Activated T-helper 9 cell treated with anti-CD3 and anti-CD28 coated beads, Interleukin-2, amount 50 U/mL, for 16 hours (primary cell): ENCODE data around the gene SLC38A10.

Source experiments
- DNase-seq: peaks from one replicate; pipeline ENCODE4 v3.0.0-alpha.2; 2020; ENCODE audit warnings: low read depth

SLC38A10 gene

DNA sequence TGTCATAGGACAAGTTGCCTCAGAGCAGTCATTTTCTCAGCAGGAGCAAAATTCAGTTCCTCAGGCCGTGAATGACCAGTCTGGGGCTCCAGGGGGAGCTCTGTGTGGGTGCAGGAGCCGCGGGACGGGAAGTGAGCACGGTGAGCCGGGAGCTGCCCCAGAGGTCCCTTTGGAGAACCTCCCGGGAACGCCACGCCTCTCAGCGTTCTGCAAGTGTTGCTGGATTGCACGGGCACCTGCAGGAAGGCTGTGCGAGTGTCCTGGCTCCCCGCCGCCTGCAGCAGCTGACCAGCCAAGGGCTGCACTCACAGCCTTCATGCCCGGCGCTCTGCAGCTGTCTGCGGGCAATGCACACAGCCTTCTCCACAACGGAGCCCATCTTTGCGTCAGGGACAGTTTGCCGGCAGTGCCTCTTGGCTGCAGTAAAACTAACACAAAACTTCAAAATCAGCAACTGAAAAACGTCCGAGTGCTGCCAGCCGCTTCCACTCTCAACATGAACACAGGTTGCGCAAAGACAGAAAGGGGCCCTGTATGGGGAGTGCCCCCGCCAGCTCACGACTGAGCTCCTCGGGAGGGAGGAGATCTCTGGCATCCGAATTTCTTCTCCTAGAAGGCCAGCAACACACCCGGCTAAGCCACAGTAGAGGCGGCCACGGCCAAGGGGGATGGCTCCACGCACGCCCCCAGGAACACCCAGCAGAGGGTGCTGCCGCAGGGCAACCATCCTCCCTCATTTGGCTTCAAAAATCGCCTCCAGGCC lies 40.0 kb downstream of the SLC38A10 start:
- DNase-seq = no peak

- DNase-seq = peak; percentile 30
These were observed 41.6 kb downstream of the SLC38A10 start for GRCh38 chr17:81253358-81254131.

DNA sequence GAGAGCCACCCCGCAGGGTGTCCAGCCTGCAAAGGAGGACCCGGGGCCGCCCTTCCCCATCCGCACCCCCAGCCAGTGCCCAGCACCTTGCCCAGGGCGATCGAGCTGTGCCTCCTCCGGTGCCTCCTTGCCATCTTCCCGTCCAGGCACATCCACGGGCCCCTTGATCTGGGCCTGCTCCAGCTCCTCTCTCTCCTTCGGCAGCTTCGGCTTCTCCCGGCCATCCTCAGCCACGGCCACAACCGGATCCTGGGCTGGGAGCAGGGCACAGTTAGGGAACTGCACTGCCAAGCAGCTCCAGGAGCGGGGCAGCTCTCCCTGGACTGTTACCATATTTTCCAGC lies 42.1 kb downstream of the SLC38A10 start:
- no peak for DNase-seq

- DNase-seq = no peak
These were observed 42.7 kb downstream of the SLC38A10 start for GRCh38 chr17:81252326-81252986.

- DNase-seq = no peak
These were observed 43.3 kb downstream of the SLC38A10 start for GRCh38 chr17:81251709-81252301.

DNA sequence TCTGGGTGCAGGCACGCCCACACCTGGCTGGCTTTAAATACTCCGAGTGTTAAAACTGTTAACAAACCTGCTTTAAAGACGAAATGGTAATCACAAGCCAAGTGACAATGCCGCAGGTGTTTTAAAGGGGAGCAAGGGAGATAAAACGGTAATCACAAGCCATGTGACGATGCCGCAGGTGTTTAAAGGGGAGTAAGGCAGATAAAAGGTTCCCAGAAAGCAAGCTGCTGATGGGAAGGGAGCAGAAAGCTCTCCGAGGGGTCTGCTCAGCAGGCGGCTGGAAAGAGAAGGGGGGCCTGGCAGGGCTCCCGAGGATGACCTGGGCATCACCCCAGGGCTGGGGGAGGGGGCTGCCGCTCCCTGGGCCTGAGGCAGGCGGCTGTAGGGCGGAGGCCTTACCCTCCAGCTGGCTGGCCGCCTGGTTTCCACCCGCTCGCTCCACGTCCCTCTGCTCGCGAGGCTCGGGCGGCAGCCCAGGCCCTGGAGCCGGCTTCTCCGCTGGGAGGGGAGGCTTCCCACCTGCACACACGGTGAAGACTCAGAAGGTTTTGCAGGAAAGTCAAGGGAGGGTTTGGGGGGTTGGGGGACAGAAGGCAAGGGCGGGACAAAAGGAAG lies 43.9 kb downstream of the SLC38A10 start:
- no peak for DNase-seq

DNA sequence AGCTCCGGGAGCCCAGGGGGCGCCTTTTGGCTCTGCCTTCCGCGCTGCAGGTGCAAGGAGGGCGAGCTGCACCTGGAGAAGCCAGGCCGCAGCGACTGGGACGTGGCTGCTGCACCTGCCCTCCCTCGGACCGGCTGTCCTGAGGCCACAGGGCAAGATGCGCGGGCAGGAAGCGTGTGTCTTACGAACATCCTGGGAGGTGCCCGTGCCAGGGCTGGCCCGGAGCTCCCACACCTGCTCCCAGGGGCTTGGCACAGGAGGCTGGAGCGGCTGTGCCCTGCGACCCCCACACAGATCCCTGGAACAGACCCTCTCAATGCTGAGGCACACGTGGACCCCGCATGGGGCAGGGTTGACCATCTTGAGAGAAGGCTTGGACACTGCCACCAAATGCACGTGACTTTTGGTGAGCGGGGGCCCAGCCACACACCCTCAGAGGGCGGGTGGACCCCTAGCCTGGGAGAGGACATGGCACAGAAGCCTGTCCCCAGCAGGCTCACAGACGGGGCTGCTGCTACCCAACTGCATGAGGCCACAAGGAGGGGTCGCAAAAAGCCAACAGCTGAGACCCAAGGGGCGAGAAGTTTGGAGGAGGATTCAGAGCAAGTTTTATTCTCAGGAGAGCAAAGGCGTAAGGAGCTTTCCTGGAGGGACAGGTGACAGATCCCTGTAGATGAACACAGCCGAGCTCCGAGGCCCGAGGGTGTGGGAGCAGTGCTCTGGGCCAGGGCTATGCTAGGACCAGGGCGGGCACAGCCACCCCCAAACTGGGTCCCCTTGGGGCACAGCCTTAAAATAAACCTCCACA lies 44.6 kb downstream of the SLC38A10 start:
- DNase-seq = no peak

- no peak for DNase-seq
These were observed 45.7 kb downstream of the SLC38A10 start for GRCh38 chr17:81249223-81250040.

GRCh38 chr17:81248649-81249048 lies 46.5 kb downstream of the SLC38A10 start:
- no peak for DNase-seq

GRCh38 chr17:81247339-81247990 lies 47.6 kb downstream of the SLC38A10 start:
- no peak for DNase-seq

- DNase-seq = no peak
These were observed 48.3 kb downstream of the SLC38A10 start for GRCh38 chr17:81246679-81247338.

GRCh38 chr17:81246343-81246670 lies 48.8 kb downstream of the SLC38A10 start:
- DNase-seq = no peak

DNA sequence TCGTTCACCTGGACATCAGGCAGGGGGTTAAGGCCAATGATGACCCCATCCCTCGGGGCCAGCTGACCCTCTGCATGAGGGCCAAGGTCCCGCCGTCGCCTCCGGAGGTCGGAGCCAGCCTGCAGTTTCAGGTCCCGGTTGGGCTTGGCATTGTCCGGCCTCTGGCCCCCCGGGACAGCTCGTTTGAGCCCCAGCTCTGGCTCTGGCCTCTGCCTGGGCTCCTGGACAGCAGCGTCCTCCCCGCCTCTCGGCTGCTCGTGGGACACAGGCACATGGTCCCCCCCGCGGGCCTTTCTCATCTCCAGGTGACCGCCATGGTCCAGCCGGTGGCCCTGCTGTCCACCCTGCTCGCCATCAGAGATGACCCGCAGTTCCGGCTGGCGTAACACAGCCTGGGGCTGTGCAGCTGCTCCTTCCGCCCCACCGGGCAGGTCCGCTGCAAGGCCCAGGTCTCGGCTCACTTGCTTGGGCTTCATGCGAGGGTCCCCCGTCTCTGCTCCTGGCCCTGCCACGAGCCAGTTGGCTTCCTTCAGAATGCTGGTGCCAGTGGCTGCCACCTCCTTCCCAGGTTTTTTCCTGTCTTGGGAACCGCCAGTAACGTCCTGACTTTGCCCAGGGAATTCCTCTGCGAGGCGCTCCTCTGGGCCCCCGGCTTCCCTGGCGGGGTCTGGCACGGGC lies 49.3 kb downstream of the SLC38A10 start:
- DNase-seq = no peak

- DNase-seq = no peak
These were observed 50.0 kb downstream of the SLC38A10 start for GRCh38 chr17:81245024-81245664.

DNA sequence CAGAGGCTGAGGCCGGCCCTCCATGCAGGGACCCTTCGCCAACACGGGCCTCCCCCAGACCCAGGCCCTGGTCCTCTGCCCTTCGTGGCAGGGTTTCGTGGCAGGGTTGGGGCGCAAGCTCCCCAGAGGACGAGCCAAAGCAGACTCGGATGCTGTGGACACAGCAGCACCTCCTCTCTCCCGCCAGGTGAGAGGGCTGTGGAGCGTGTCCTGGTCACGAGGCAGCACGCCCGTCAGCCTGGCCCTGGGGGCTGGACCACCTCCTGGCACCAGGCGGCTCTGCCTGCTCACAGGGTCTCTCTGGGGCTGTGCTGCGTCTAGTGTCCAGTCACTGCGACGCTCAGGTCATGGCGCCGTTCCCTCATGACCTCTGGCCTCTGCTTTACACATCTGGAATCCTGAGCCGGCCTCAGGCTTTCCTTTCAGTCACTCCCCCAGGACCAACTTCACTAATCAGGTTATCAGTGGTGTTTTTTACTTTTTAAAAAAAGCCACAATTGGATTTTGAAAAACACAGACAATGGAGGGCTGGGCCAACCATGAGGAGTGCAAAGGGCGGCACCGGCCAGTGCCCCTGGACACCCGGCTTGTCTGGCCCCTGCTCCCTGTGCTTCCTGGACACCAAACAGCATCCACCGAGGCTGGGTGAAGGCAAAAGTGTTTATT lies 50.6 kb downstream of the SLC38A10 start:
- DNase-seq = no peak

DNA sequence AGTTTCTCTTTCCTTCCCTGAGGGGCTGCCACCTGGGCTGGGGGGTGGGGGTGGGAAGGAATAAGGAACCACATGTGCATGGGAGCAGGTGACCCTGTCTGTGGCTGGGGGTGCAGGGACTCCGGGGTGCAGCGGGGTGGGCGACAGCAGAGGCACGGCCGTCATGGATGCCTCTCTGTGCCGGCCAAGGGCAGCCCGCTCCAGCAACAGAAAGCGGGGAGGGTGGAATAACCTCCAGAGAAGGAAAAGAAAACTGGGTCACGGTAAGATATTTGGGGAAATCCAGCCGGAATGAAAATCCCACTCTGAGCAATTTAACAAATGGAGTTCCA lies 51.8 kb downstream of the SLC38A10 start:
- no peak for DNase-seq

- no peak for DNase-seq
These were observed 52.4 kb downstream of the SLC38A10 start for GRCh38 chr17:81242421-81243332.
